Stimulated activated CD8-positive, alpha-beta memory T cell treated with anti-CD3 and anti-CD28 coated beads, Interleukin-4, amount 100 ng/mL, for 24 hours (primary cell): Measurements from ENCODE around the gene KRTAP4-12.
"Not testable (repeated sequence)": the region's sequence is repeated elsewhere in the genome, so short reads cannot be mapped to it uniquely, and the experiment has no call there.

Experiments used
- DNase-seq: peaks from one replicate; pipeline ENCODE4 v3.0.0-alpha.2; 2020; ENCODE audit warnings: low read depth

Gene KRTAP4-12

GRCh38 chr17:41088760-41089352, 35.1 kb downstream of the KRTAP4-12 start:
- DNase-seq = not testable (repeated sequence)

GRCh38 chr17:41084100-41084856, 39.7 kb downstream of the KRTAP4-12 start, which contains the start of gene KRTAP4-7:
Gene KRTAP4-7 (plus strand): TSS chr17:41084150. CDS start chr17:41084207, 57 bp downstream.
- not testable (repeated sequence) for DNase-seq

GRCh38 chr17:41083427-41083826, 40.6 kb downstream of the KRTAP4-12 start:
- DNase-seq = not testable (repeated sequence)

GRCh38 chr17:41082626-41083025, 41.4 kb downstream of the KRTAP4-12 start:
- no peak for DNase-seq

- DNase-seq = no peak
Observed at GRCh38 chr17:41076788-41077187, 47.2 kb downstream of the KRTAP4-12 start.

- DNase-seq = no peak
Observed at GRCh38 chr17:41073676-41074075, 50.3 kb downstream of the KRTAP4-12 start.
